Frontal cortex (tissue), 4 donors: ENCODE data around the gene SLC25A33. TPM values are rescaled to one million over a fixed set of nuclear protein-coding genes. Genes with fewer than 3 reads are reported as not detected.
A peak's percentile ranks its signal among the peaks of the same experiment; 100 is the strongest.

ENCODE experiments used
- DNase-seq, 2 donors: peaks; one replicate each; pipeline ENCODE4 v3.0.0; 2012; ENCODE audit warnings: low spot score in 2 of 2
- FAIRE-seq: peaks from 2 replicates; lab custom pipeline; 2012; peaks lifted over from hg19 to GRCh38; lab: Jason Lieb, UNC
- total RNA-seq: library from RNA; depleted of rRNA; stranded (reverse); fragments of >200 nt; gene quantifications from one replicate; pipeline ENCODE4 v1.2.3, GENCODE V29; 2014
- donor health status: control.
- donor health status: control.
- donor health status: control.

Gene SLC25A33
- total RNA-seq, 1 donor from 2014 or later: 12.2 TPM

GRCh38 chr1:9596415-9597123 is 57.3 kb downstream of the SLC25A33 start:
- FAIRE-seq: no peak
- no peak for DNase-seq

- DNase-seq (no peak), FAIRE-seq (no peak)
Observed at GRCh38 chr1:9597361-9598315, 58.4 kb downstream of the SLC25A33 start.

GRCh38 chr1:9598316-9598700 is 59.0 kb downstream of the SLC25A33 start:
- DNase-seq: no peak
- no peak for FAIRE-seq

GRCh38 chr1:9599741-9600140 is 60.5 kb downstream of the SLC25A33 start:
- no peak for FAIRE-seq

GRCh38 chr1:9600861-9601834 is 61.9 kb downstream of the SLC25A33 start:
- FAIRE-seq: no peak
- DNase-seq: no peak

More at GRCh38 chr1:9599741-9600140, 60.5 kb downstream of the SLC25A33 start:
- DNase-seq: no peak

GRCh38 chr1:9601942-9602793 is 62.9 kb downstream of the SLC25A33 start:
- FAIRE-seq (no peak), DNase-seq (no peak)

GRCh38 chr1:9602794-9603167 is 63.5 kb downstream of the SLC25A33 start:
- FAIRE-seq (no peak), DNase-seq (no peak)

GRCh38 chr1:9603307-9603706 is 64.0 kb downstream of the SLC25A33 start:
- FAIRE-seq (no peak), DNase-seq (no peak)

- no peak for FAIRE-seq
- no peak for DNase-seq
Observed at GRCh38 chr1:9603766-9604753, 64.8 kb downstream of the SLC25A33 start.

GRCh38 chr1:9604836-9605235 is 65.6 kb downstream of the SLC25A33 start:
- DNase-seq (no peak), FAIRE-seq (no peak)

- FAIRE-seq (no peak), DNase-seq (no peak)
Observed at GRCh38 chr1:9605946-9606455, 66.7 kb downstream of the SLC25A33 start.

- FAIRE-seq (no peak), DNase-seq (no peak)
Observed at GRCh38 chr1:9606458-9606857, 67.2 kb downstream of the SLC25A33 start.

- DNase-seq: peak in 1 of 2 donors; percentile 52
- no peak for FAIRE-seq
Observed at GRCh38 chr1:9606948-9607347, 67.7 kb downstream of the SLC25A33 start.

GRCh38 chr1:9607352-9607751 is 68.1 kb downstream of the SLC25A33 start:
- FAIRE-seq: no peak
- no peak for DNase-seq

- FAIRE-seq (no peak), DNase-seq (no peak)
Observed at GRCh38 chr1:9609998-9610397, 70.7 kb downstream of the SLC25A33 start.

GRCh38 chr1:9610548-9610947 is 71.3 kb downstream of the SLC25A33 start:
- DNase-seq: no peak
- FAIRE-seq: no peak

- FAIRE-seq (no peak), DNase-seq (no peak)
Observed at GRCh38 chr1:9611716-9612115, 72.5 kb downstream of the SLC25A33 start.
